HEK293 (cell line): ENCODE data around the gene RAC2.

Experiments used
- CTCF ChIA-PET: fragments of 350-600 bp; formaldehyde crosslinking; extraction: SDS; loops from one replicate; lab custom pipeline; 2021; ENCODE audit warnings: antibody characterized with exemption; lab: Yijun Ruan, JAX
- POLR2A ChIA-PET: fragments of 300-600 bp; formaldehyde crosslinking; extraction: SDS; loops from one replicate; lab custom pipeline; 2020; ENCODE audit warnings: antibody characterized with exemption, inconsistent platforms; lab: Yijun Ruan, JAX
- H3K27ac ChIP-seq: fragments of 200-500 bp; sonication (Bioruptor generic); 2 replicates; pipeline ENCODE4 v1.5.1; 2014; ENCODE audit warnings: low read depth, low read length, control low read depth, inconsistent platforms; ENCODE audit errors: extremely low read depth
- H3K36me3 ChIP-seq, 2 experiments: fragments of 200-500 bp in 1 of 2; sonication (Bioruptor generic) in 1 of 2; 1 replicate in 1 of 2; 2 replicates in 1 of 2; pipeline ENCODE4 v1.5.1; 2014 to 2017; ENCODE audit warnings: inconsistent platforms in 2 of 2, low read length in 2 of 2; ENCODE audit not compliant: control insufficient read depth in 2 of 2, insufficient read depth in 1 of 2
- H3K4me1 ChIP-seq: fragments of 200-500 bp; sonication (Bioruptor generic); 2 replicates; pipeline ENCODE4 v1.5.1; 2014; ENCODE audit warnings: mild to moderate bottlenecking, low read length, inconsistent platforms; ENCODE audit not compliant: control insufficient read depth, insufficient read depth
- H3K4me3 ChIP-seq: 2 replicates; pipeline ENCODE4 v1.5.1; 2011; ENCODE audit warnings: low read depth, mild to moderate bottlenecking, control low read depth, low read length, moderate library complexity
- H3K9me3 ChIP-seq: fragments of 200-500 bp; sonication (Bioruptor generic); 2 replicates; pipeline ENCODE4 v1.5.1; 2014; ENCODE audit warnings: low read depth, low read length, inconsistent platforms; ENCODE audit not compliant: control insufficient read depth, insufficient read depth
- HOXA7 ChIP-seq: sonication (generic); formaldehyde crosslinking; IDR thresholded peaks from 2 replicates; pipeline ENCODE4 v1.8.1; 2022; ENCODE audit warnings: missing genetic modification reagents, borderline replicate concordance
- IKZF3 ChIP-seq: fragments of 450-650 bp; IDR thresholded peaks from 2 replicates; pipeline ENCODE4 v1.5.0; 2018; ENCODE audit warnings: missing biosample characterization, mild to moderate bottlenecking, missing genetic modification characterization, moderate library complexity
- SP7 ChIP-seq: fragments of 450-650 bp; formaldehyde crosslinking; IDR thresholded peaks from 2 replicates; pipeline ENCODE4 v1.5.1; 2016; ENCODE audit warnings: missing biosample characterization, missing genetic modification characterization
- ZBTB1 ChIP-seq: fragments of 450-650 bp; formaldehyde crosslinking; IDR thresholded peaks from 2 replicates; pipeline ENCODE4 v1.5.1; 2016; ENCODE audit warnings: missing biosample characterization, missing genetic modification characterization
- ZNF114 ChIP-seq: fragments of 450-650 bp; formaldehyde crosslinking; IDR thresholded peaks from 2 replicates; pipeline ENCODE4 v1.5.0; 2017; ENCODE audit warnings: missing biosample characterization, missing genetic modification characterization
- ZNF133 ChIP-seq: fragments of 450-650 bp; formaldehyde crosslinking; IDR thresholded peaks from 2 replicates; pipeline ENCODE4 v1.5.1; 2016; ENCODE audit warnings: missing biosample characterization, missing genetic modification characterization
- ZNF138 ChIP-seq: fragments of 450-650 bp; formaldehyde crosslinking; IDR thresholded peaks from 2 replicates; pipeline ENCODE4 v1.5.1; 2016; ENCODE audit warnings: missing biosample characterization, missing genetic modification characterization, borderline replicate concordance
- ZNF146 ChIP-seq: fragments of 450-650 bp; formaldehyde crosslinking; IDR thresholded peaks from 2 replicates; pipeline ENCODE4 v1.5.1; 2016; ENCODE audit warnings: missing biosample characterization, missing genetic modification characterization
- ZNF155 ChIP-seq: fragments of 450-650 bp; formaldehyde crosslinking; IDR thresholded peaks from 2 replicates; pipeline ENCODE4 v1.5.1; 2016; ENCODE audit warnings: missing biosample characterization, missing genetic modification characterization
- ZNF239 ChIP-seq: fragments of 450-650 bp; formaldehyde crosslinking; IDR thresholded peaks from 2 replicates; pipeline ENCODE4 v1.5.1; 2016; ENCODE audit warnings: missing biosample characterization, missing genetic modification characterization
- ZNF311 ChIP-seq: fragments of 450-650 bp; formaldehyde crosslinking; IDR thresholded peaks from 2 replicates; pipeline ENCODE4 v1.5.1; 2017; ENCODE audit warnings: missing biosample characterization, missing genetic modification characterization, borderline replicate concordance
- ZNF335 ChIP-seq: fragments of 450-650 bp; formaldehyde crosslinking; conservative IDR thresholded peaks from 2 replicates; pipeline ENCODE4 v1.5.1; 2016; ENCODE audit warnings: missing biosample characterization, missing genetic modification characterization
- ZNF426 ChIP-seq: fragments of 450-650 bp; formaldehyde crosslinking; IDR thresholded peaks from 2 replicates; pipeline ENCODE4 v1.5.1; 2017; ENCODE audit warnings: missing biosample characterization, missing genetic modification characterization, mild to moderate bottlenecking, inconsistent platforms, moderate library complexity
- ZNF571 ChIP-seq: fragments of 450-650 bp; formaldehyde crosslinking; IDR thresholded peaks from 2 replicates; pipeline ENCODE4 v1.5.0; 2017; ENCODE audit warnings: missing biosample characterization, missing genetic modification characterization
- ZNF600 ChIP-seq: fragments of 450-650 bp; formaldehyde crosslinking; IDR thresholded peaks from 2 replicates; pipeline ENCODE4 v1.5.1; 2016; ENCODE audit warnings: missing biosample characterization, missing genetic modification characterization
- ZNF654 ChIP-seq: fragments of 450-650 bp; formaldehyde crosslinking; IDR thresholded peaks from 2 replicates; pipeline ENCODE4 v1.5.1; 2016; ENCODE audit warnings: low read depth, missing biosample characterization, missing genetic modification characterization
- ZNF777 ChIP-seq: fragments of 450-650 bp; formaldehyde crosslinking; IDR thresholded peaks from 2 replicates; pipeline ENCODE4 v1.5.1; 2017; ENCODE audit warnings: missing biosample characterization, missing genetic modification characterization, borderline replicate concordance
- TF ChIP-seq, protein P1 (sequence below): fragments of 450-650 bp; formaldehyde crosslinking; IDR thresholded peaks from 2 replicates; pipeline ENCODE4 v1.5.1; 2016; ENCODE audit warnings: missing biosample characterization, missing genetic modification characterization, low read depth
- TF ChIP-seq, protein P2 (sequence below): fragments of 450-650 bp; formaldehyde crosslinking; IDR thresholded peaks from 2 replicates; pipeline ENCODE4 v1.5.1; 2016; ENCODE audit warnings: missing biosample characterization, missing genetic modification characterization
- TF ChIP-seq, protein P3 (sequence below): fragments of 450-650 bp; formaldehyde crosslinking; IDR thresholded peaks from 2 replicates; pipeline ENCODE4 v1.5.1; 2016; ENCODE audit warnings: missing biosample characterization, missing genetic modification characterization
- TF ChIP-seq, protein P4 (sequence below): fragments of 450-650 bp; formaldehyde crosslinking; IDR thresholded peaks from 2 replicates; pipeline ENCODE4 v1.5.1; 2016; ENCODE audit warnings: missing biosample characterization, missing genetic modification characterization

Gene RAC2

DNA sequence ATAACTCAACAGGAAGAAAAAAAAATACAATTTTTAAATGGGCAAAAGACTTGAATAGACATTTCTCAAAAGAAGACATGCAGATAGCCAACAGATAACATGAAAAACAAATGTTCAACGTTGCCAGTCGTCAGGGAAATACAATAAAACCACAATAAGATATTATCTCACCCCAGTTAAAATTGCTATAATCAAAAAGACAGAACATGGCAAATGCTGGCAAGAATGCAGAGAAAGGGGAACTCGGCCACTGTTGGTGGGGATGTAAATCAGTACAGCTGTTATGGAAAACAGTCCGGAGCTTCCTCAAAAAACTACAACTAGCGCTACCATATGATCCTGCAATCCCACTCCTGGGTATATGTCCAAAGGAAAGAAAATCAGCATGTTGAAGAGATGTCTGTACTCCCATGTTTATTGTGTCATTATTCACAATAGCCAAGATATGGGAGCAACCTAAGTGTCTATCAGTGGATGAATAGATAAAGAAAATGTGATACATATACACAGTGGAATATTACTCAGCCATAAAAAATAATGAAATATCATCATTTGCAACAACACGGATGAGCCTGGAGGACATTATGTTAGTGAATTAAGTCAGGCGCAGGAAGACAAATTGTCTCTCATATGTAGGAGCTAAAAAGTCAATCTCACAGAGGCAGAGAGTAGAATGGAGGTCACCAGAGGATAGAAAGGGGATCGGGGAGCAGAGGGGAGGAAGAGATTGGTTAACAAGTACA, 26.0 kb upstream of the RAC2 start:
- ChIA-PET POLR2A (no interaction called here), CTCF (interaction anchor here (0.6 to 8.1 kb wide), 7 partner anchors 9 to 1791 kb away, joined by 3 to 63 read pairs (median 3); no protein-coding TSS in a partner anchor)
- Histone ChIP-seq H3K4me1 (no peaks in the 10 kb centered on the region), H3K27ac (no peak overlapping the region), H3K36me3 (no peaks in the 10 kb centered on the region), H3K9me3 (no peaks in the 10 kb centered on the region), H3K4me3 (no peak overlapping the region)
- peak; percentile 75 for TF ChIP-seq ZNF146 (tag by site-specific recombination)
- TF ChIP-seq ZNF239: no peak
- TF ChIP-seq, all 188 proteins: peak for 1

DNA sequence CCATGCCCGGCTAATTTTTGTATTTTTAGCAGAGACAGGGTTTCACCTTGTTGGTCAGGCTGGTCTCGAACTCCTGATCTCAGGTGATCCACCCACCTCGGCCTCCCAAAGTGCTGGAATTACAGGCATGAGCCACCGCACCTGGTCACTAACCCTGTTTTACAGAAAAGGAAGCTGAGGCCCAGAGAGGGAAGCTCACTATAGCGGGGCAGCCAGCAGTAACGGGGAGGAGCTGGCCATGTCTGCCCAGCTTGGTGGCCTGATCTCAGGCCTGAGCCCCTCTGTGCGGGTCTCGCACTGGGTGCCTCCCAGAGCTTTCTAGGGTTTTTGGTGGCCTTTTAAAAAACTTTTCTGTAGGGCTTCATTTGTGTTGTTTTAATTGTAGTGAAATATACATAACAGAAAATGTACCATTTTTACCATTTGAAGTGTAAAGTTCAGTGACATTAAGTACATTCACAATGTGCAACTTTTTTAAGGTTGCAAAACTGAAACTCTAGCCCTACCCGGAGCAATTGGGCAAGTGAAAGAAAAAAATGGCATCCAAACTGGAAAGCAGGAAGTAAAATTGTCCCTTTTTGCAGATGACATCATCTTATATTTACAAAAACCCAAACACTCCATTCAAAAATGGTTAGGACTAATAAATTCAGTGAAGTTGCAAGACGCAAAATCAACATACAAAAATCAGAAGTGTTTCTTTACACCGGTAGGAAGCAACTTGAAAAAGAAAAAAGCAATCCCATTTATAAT, 23.8 kb upstream of the RAC2 start:
- CTCF ChIA-PET: interaction anchor here (0.6 to 8.1 kb wide), 20 partner anchors 7 to 474 kb away, joined by 3 to 63 read pairs (median 3); partner anchors contain the start of gene CYTH4
- H3K36me3 ChIP-seq: no peaks in the 10 kb centered on the region
- POLR2A ChIA-PET: interaction anchor here (0.6 kb wide), 1 partner anchor 1028 kb away, joined by 4 read pairs; no protein-coding TSS in a partner anchor
- H3K27ac ChIP-seq: no peak overlapping the region
- TF ChIP-seq ZNF777 (tag by site-specific recombination) (no peak), HOXA7 (CRISPR knock-in tag) (no peak), ZNF335 (peak; percentile 13)
- TF ChIP-seq, protein P1, sequence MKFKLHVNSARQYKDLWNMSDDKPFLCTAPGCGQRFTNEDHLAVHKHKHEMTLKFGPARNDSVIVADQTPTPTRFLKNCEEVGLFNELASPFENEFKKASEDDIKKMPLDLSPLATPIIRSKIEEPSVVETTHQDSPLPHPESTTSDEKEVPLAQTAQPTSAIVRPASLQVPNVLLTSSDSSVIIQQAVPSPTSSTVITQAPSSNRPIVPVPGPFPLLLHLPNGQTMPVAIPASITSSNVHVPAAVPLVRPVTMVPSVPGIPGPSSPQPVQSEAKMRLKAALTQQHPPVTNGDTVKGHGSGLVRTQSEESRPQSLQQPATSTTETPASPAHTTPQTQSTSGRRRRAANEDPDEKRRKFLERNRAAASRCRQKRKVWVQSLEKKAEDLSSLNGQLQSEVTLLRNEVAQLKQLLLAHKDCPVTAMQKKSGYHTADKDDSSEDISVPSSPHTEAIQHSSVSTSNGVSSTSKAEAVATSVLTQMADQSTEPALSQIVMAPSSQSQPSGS: peak; percentile 85
- TF ChIP-seq, protein P2, sequence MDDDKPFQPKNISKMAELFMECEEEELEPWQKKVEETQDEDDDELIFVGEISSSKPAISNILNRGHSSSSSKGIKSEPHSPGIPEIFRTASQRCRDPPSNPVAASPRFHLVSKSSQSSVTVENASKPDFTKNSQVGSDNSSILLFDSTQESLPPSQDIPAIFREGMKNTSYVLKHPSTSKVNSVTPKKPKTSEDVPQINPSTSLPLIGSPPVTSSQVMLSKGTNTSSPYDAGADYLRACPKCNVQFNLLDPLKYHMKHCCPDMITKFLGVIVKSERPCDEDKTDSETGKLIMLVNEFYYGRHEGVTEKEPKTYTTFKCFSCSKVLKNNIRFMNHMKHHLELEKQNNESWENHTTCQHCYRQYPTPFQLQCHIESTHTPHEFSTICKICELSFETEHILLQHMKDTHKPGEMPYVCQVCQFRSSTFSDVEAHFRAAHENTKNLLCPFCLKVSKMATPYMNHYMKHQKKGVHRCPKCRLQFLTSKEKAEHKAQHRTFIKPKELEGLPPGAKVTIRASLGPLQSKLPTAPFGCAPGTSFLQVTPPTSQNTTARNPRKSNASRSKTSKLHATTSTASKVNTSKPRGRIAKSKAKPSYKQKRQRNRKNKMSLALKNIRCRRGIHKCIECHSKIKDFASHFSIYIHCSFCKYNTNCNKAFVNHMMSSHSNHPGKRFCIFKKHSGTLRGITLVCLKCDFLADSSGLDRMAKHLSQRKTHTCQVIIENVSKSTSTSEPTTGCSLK (tag by site-specific recombination): no peak
- no peaks in the 10 kb centered on the region for H3K9me3 ChIP-seq
- H3K4me3 ChIP-seq: no peak overlapping the region
- no peaks in the 10 kb centered on the region for H3K4me1 ChIP-seq

DNA sequence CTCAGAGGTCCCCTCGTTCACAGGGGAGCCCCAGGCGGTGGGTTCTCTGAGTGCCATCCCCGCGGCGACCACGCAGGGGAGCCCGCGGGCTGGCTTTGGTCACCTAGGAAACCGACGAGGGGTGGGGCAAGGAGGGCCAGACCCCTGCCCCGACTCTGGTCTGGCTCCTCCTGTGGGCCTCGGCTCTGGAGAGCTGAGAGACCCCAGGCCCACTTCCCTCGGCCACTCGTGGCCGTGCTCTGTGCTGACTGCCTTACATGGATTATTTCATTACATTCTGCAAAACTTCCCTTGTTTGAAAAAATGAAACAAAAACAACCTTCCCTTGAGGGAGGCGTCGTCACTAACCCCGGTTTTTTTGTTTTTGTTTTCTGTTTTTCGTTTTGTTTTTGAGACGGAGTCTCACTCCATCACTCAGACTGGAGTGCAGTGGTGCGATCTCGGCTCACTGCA, 23.1 kb upstream of the RAC2 start:
- POLR2A ChIA-PET: no interaction called here
- H3K9me3 ChIP-seq: no peaks in the 10 kb centered on the region
- H3K36me3 ChIP-seq: no peaks in the 10 kb centered on the region
- no peak overlapping the region for H3K27ac ChIP-seq
- peak overlapping the region; percentile 12; the same call in 1 of the 2 replicates for H3K4me3 ChIP-seq
- H3K4me1 ChIP-seq: no peaks in the 10 kb centered on the region
- CTCF ChIA-PET: interaction anchor here (0.6 to 8.1 kb wide), 19 partner anchors 7 to 474 kb away, joined by 3 to 63 read pairs (median 3); partner anchors contain the start of gene CYTH4
- no peak for TF ChIP-seq ZNF311 (tag by site-specific recombination)
- no peak for TF ChIP-seq ZNF133
- TF ChIP-seq, protein P3, sequence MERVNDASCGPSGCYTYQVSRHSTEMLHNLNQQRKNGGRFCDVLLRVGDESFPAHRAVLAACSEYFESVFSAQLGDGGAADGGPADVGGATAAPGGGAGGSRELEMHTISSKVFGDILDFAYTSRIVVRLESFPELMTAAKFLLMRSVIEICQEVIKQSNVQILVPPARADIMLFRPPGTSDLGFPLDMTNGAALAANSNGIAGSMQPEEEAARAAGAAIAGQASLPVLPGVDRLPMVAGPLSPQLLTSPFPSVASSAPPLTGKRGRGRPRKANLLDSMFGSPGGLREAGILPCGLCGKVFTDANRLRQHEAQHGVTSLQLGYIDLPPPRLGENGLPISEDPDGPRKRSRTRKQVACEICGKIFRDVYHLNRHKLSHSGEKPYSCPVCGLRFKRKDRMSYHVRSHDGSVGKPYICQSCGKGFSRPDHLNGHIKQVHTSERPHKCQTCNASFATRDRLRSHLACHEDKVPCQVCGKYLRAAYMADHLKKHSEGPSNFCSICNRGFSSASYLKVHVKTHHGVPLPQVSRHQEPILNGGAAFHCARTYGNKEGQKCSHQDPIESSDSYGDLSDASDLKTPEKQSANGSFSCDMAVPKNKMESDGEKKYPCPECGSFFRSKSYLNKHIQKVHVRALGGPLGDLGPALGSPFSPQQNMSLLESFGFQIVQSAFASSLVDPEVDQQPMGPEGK (tag by site-specific recombination): peak; percentile 33; the same call in 1 of the 2 replicates
- TF ChIP-seq ZNF155 (tag by site-specific recombination): no peak
- no peak for TF ChIP-seq ZNF571 (tag by site-specific recombination)
- peak; percentile 40 for TF ChIP-seq ZNF654 (tag by site-specific recombination)
- TF ChIP-seq, protein P4, sequence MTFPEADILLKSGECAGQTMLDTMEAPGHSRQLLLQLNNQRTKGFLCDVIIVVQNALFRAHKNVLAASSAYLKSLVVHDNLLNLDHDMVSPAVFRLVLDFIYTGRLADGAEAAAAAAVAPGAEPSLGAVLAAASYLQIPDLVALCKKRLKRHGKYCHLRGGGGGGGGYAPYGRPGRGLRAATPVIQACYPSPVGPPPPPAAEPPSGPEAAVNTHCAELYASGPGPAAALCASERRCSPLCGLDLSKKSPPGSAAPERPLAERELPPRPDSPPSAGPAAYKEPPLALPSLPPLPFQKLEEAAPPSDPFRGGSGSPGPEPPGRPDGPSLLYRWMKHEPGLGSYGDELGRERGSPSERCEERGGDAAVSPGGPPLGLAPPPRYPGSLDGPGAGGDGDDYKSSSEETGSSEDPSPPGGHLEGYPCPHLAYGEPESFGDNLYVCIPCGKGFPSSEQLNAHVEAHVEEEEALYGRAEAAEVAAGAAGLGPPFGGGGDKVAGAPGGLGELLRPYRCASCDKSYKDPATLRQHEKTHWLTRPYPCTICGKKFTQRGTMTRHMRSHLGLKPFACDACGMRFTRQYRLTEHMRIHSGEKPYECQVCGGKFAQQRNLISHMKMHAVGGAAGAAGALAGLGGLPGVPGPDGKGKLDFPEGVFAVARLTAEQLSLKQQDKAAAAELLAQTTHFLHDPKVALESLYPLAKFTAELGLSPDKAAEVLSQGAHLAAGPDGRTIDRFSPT (tag by site-specific recombination): no peak
- no peak for TF ChIP-seq ZNF138 (tag by site-specific recombination)
- TF ChIP-seq ZNF335: peak; percentile 67
- TF ChIP-seq SP7 (tag by site-specific recombination): no peak
- TF ChIP-seq ZNF114 (tag by site-specific recombination): no peak
- no peak for TF ChIP-seq IKZF3 (tag by site-specific recombination)
- no peak for TF ChIP-seq ZNF426
- TF ChIP-seq ZNF600 (tag by site-specific recombination): 0 out of 2 replicates have a peak, but pooled peaks have one; percentile 13
- TF ChIP-seq ZBTB1 (tag by site-specific recombination): no peak
